ENCODE measurements around the gene XCL1.
"Not testable (repeated sequence)": the region's sequence is repeated elsewhere in the genome, so short reads cannot be mapped to it uniquely, and the experiment has no call there.

Gene XCL1, protein sequence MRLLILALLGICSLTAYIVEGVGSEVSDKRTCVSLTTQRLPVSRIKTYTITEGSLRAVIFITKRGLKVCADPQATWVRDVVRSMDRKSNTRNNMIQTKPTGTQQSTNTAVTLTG

DNA sequence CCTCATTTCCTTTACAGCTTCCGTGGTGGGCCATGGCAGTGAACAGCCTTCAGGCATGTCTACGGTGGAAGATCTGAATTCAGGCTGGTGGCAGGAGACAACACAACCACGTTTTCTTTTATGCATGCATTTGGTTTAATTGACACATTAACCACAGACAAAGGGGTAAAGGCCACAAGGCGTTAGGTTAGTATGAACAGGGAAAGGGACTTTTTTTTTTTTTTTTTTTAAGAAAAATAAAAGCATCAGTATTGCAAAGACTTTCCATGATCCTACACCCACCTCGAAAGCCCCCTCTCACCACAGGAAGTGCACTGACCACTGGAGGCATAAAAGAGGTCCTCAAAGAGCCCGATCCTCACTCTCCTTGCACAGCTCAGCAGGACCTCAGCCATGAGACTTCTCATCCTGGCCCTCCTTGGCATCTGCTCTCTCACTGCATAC lies at the start of gene XCL1:
Gene XCL1, plus strand, starts transcription at position 361 of the 444 bp plus-strand sequence. Its CDS starts 33 bp downstream, at position 394.
- DNase-seq: not testable (repeated sequence)

DNA sequence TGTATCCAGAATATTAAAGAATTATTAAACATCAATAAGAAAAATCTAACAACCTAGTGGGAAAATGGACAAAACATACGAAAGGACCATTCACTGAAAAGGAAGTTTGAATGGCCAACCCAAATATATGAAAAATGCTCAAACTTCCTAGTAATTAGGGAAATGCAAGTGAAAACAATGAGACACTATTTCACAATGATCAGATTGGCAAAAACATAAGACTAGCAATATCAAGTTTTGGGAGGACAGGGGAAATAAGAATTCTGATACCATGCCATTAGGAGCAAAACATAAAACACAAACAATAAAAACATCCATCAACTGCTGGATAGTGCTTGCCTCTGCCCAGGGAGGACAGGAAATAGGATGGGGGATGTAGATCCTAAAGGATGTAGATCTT lies 46.9 kb upstream of the XCL1 start:
- no peak for DNase-seq

DNA sequence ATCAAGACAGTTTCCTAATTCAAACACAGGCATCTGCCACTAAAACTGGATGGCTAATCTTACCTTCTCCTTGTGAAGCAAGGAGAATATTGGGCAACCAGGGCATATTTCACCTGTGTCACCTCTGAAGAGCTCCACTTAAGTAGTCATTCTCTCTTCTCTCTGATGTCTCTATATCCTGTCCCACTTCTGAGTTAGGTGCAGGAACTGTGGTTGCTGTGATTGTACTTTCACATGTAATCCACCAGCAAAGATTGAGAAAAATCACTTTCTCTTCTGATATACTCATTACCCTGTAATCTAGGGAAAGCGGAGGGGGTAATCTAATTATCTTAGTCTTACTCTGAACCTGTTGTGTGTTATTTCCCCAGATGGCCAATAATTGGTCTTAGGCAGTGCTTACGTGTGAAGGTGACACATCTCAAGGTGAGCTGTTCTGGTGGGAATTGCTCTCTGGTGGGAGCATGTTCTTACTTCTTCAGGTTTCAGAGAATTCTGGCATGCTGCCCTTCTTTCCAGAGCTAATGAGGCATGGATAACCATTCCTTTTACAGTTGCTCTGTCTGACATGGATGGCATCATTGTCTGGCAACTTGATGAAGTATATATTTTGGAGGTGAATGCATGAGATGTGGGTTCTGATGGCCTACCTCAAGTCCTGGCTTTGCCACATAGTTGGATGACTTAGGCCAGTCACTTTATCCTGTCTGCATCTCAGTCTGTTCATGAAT lies 44.6 kb upstream of the XCL1 start:
- no peak for DNase-seq

DNA sequence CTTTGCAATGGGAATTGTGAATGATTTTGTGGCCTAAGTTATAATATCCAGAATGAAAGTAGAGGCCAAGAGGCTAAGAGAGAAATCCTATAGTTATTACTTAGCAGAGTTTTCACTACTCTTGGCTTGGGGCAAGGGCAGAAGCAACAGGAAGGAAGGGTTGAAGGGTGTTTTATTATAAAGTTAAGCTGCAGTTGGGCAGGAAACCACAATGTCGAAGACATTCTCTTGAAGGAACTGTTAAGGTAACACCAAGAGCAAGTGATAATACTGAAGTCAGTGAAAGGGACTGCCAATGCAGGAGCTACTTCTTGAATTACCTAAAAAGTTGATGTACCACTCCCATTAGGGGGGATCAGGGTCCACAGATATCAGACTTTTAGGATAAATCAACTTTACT lies 40.9 kb upstream of the XCL1 start:
- DNase-seq: no peak

DNA sequence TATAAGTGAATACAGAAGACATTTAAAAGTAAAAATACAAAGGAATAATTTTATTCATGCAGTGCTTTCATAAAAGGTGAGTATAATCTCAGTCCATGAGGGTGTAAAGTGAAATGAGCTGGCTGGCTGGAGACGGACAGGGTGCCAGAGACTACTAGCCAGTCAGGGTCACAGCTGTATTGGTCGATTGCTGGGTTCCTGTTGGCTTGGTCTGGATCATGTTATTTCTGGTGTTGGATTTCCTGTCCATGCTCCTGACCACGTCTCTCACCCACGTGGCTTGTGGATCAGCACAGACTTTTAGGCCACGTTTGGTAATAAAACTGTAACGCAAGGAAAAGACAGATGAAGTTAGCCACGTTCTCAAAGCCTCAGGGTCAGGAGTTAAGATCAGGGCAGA lies 35.6 kb upstream of the XCL1 start:
- not testable (repeated sequence) for DNase-seq

DNA sequence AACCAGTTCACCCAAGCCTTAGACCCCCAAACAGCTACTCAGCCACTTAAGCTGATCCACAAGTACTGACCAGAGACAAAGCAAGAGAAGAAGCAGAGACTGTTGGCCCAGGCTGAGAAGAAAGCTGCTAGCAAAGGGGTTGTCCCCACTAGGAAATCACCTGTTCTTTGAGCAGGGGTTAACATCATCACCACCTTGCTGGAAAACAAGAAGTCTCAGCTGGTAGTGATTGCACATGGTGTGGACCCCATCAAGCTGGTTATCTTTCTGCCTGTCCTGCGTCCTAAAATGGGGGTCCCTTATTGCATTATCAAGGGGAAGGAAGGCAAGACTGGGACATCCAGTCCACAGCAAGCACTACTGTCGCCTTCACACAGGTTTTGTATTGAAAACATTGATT lies 33.4 kb upstream of the XCL1 start:
- DNase-seq: not testable (repeated sequence)

DNA sequence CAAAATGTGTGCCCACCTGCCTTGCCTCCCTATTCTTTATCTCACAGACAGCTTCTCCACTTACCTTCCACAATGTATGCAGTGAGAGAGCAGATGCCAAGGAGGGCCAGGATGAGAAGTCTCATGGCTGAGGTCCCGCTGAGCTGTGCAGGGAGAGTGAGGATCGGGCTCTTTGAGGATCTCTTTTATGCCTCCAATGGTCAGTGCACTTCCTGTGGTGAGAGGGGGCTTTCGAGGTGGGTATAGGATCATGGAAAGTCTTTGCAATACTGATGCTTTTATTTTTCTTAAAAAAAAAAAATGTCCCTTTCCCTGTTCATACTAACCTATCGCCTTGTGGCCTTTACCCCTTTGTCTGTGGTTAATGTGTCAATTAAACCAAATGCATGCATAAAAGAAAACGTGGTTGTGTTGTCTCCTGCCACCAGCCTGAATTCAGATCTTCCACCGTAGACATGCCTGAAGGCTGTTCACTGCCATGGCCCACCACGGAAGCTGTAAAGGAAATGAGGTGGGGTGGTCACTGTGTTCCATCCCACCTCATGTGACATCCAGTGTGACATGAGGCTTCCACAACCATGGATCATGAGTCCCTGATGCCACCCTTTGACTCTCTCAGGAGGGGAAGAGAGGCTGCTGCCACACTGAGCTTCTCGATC lies 32.4 kb upstream of the XCL1 start, which contains the start of gene XCL2:
Gene XCL2, minus strand, starts transcription at position 158 of the 659 bp plus-strand sequence. Its CDS starts 33 bp downstream, at position 125.
- DNase-seq: not testable (repeated sequence)

DNA sequence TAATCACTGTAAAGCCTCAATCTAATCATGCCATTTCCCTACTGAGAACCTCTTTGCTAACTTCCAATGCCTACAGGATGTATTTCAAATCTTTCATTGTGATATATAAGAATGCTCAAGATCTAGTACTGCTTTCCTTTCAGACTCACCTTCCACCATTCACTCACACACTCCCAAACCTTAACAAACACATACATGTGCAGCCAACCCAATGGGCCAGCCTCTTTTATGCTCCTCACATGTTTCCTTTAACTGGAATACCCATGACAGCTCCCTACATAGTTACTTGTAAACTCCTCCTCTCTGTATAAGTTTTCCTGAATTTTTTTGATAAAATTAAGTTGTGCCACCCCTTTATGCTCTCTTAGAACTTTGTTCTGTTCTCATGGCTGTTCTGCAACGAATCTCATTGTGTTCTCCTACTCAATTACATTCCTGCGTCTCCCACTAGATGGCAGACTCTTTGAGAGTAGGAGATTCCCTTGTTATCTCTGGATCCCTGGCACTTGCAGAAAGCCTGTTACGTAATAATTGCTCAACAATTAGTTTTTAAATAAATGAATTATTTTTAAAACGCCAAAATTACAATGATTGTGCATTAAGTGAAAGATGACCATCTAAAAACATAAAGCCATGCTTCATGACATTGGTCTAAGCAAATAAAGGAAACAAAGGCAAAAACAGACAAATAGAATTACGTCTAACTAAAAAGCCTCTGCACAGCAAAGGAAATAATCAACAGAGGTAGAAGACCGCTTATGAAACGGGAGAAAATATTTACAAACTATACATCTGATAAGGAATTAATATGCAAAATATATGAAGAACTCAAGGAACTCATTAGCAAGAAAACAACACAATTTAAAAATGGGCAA lies 30.5 kb upstream of the XCL1 start:
- not testable (repeated sequence) for DNase-seq

DNA sequence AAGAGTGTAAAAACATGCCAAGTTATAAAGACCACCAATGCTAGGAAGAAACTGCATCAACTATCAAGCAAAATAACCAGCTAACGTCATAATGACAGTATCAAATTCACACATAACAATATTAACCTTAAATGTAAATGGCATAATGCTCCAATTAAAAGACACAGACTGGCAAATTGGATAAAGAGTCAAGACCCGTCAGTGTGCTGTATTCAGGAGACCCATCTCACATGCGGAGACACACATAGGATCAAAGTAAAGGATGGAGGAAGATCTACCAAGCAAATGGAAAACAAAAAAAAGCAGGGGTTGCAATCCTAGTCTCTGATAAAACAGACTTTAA lies 29.9 kb upstream of the XCL1 start:
- DNase-seq: not testable (repeated sequence)

DNA sequence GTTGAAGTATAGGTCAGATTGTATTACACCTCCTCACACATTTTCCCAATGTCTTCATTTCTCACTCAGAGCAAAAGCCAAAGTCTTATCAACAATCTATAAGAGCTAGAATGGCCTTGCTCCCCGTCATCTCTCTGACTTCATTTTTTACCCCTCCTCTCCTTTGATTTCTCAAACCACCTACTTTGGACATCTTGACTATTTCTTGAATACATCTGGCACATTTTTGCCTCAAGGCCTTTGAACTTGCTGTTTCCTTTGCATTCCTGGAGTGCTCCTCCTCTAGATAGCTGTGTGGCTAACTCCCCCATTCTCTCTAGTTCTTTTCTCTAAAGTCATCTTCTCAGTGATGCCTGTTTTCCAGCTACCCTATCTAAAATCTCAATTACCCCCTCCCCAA lies 25.4 kb upstream of the XCL1 start:
- no peak for DNase-seq

DNA sequence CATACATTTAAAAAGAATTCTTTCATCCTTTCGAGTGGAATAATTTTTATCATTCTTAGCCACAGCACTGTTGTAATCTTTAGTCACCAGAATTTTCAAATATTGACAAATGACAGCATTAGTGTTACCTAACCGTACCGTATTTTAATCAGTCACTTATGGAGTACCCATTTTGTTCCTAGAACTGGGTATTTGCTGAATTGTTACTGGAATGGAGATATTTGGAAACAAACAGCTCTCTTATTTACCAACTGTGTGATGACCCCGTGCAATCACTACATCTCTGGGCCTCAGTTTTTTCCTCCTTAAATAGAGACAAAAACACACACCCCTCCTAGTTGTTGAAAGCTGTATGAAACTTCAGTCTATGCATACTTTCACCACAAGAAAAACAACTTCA lies 24.7 kb upstream of the XCL1 start:
- DNase-seq: no peak

DNA sequence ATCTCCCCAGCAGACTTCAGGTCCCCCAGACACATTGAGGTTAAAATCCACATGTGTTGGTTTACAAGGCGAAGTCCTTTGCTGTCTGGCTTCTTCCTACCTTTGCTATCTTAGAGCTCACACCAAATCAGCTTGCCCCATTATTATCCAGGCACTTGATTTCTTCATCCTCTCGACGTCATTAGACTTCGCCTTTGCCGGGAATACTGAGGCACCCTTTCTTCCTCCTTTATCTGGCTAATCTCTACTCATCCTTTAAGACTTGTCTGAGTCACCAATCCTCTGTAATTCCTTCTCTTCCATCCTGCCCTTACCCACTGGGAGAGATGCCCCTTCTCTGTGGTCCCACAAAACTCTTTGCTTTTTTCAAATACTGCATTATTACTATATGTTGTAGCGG lies 23.4 kb upstream of the XCL1 start:
- no peak for DNase-seq

DNA sequence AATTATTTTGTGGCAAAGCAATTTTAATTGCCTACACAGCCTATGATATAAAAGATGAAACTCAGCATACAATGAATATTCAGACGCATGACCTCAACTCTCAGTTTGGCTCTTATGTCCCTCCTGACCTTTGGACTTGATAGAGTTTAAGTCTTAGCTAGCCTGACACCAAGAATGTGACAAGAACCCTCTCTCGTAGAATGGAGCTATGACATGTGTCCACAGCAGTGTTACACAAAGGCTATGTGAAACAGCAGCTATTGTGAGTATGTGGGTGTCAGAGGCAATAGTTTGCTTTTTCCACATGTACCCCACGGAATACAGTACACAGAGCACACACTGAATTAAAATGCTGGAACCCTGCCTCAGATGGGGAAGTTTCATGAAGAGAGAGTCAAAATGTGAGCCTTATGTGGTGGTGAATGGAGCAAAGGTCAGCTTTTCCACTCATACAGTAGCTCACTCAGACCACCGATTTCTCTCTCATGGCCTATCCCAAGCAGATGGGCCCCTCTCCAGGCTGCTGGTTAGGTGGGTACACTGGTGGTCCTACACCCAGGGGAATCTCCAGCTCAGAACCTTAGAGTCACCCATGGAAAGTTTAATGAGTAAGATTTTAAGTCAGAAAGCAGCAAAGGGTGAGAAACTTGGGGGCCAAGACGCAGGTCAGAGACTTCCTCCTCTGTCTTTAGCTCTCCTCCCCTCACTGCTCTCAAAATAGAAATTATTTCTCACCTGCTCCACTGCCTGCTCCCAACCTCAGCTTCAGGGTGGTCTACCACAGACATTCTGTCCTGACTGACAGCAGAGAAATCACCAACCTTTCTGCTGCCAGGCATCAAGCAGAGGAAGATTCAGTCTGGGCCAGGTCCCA lies 22.5 kb upstream of the XCL1 start:
- DNase-seq: no peak

DNA sequence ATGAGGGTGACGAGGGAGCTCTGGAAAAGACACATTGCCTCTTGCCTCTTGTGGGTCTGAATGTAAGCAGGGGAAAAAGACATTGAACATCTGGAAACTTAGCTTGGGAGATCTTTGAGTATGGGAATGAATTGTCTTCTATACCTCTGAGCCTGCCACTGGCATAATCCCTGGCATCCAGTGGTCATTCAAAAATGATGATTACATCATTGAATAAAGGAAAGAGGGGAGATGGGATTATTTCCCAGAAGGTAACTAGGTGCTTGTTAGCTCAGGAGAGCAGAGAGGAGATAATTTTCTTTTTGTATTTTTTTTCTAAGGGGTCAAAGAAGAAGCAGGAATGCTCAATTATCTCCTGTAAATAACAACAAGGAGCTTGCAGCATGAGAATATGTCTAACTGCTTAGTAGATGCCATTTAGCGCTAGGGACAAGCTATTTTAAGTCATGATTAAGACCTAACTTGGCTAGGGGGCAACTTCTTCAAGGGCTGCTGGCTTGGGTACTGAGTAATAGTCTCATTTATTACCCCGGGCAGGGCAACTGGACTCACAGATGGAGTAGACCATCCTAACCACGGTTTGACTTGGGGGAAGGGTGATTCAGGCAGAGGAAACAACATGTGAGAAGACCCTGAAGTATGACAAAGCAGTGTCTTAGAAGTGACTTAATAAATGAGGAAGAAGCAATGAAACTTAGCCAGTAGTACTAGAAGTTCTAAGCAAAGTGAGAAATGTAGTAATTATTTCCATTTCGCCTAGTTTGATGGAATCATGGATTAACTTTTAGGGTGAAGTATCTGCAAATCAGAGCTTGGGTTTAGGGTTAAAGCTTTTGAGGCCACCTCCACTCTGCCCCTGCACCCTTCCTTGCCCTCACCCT lies 21.6 kb upstream of the XCL1 start:
- no peak for DNase-seq

DNA sequence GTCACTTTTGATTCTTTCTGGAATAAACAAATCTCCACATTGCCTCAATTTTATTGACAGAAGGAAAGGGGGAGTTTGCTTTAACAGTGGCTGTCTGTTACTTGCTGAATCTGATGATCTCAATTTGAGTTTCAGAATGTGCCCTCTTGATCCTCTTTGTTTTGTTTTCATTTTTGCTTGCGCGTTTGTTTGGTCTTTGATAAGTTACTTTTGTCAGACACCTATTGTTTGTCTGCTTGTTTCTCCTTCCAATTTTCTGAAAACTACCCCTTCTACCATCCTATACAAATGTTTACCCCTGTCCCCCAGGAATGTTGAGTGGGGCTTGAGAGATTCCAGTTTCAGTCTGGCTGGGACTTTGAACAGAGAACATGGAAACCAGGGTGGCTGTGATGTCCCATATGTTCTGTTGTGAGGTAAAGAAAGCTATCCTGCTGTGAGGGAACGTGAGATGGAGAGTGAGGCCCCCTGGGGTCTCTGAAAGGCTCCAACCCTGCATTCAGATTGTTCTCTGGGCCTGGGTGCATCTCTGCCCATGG lies 20.8 kb upstream of the XCL1 start:
- DNase-seq: no peak

DNA sequence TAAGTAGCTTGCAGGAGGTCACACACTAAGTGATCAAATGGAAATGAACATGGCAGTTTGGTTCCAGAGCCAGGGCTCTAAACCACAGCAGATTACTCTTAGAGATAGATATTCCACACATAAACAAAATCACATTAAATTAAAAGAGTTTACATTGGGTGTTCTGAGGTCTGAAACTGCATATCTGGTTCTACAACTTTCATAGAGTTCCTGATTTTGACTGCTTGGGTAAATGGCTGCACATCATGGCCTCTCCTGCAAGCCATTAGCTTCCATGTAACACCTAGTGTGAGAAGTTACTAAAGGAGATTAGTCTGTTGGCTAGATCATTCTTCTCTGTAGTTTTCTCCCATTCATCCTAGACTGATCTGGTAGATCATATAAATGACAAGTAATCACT lies 19.8 kb upstream of the XCL1 start:
- DNase-seq: no peak

DNA sequence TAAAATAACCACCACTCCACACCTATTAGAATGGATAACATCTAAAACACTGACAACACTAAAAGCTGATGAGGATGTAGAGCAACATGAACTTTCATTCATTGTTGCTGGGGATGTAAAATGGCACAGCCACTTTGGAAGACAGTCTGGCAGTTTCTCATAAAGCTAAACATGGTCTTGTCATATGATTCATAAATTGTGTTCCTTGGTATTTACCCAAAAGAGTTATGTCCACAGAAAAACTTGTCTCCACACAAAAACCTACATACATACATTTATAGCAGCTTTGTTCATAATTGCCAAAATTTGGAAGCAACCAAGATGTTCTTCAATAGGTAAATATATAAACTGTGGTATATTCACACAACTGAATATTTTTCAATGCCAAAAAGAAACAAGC lies 16.0 kb upstream of the XCL1 start:
- no peak for DNase-seq

DNA sequence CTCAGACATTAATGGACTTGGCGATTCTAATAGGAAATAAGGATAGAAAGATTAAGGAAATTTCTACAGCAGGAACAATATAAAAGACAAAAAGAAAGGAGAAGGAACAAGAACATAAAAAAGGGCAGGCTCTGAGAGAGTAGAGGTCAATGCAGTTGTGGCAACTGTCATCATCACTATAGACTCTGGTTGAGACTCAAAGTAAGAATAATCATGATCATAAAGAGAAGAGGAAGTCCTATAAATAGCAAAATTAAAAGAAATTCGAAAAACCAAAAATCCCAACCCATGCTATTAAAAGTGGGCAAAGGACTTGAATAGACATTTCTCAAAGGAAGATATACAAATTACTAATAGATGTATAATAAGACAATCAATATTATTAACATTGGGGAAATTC lies 14.4 kb upstream of the XCL1 start:
- DNase-seq: no peak

DNA sequence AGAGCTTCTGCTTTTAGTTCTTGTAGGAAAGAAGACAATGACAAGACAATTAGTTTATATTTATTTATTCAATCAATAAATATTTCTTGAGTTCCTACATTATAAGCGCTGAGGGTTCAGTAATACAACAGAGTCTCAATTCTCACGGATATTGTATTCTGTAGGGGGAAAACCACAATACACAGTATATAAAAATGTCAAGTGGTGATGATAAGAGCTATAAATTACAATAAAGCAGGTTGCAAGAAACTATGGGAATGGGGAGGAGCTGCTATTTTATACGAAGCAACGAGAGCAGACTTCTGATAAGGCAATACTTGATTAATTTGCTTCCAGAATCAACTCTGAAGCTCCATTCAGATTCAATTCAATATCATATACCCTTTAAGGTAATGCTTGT lies 10.6 kb upstream of the XCL1 start:
- no peak for DNase-seq

DNA sequence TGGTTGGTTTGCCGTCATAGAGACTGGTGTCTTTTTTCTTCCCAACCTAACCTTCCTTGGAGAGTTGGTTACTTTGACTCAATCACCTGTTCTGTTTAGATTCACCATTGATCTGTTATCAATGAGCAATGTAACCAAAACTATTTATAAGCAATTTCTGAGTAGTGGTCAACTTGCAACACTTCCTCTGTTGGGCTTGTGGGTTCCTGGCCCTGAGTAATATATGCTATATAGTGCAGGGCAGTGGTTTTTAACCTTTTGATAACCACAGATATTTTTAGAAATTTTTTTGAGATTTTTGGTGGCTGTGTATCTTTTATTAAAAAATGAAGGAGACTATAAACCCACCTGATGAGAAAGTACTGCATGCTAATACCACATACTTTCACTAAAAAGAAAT lies 9.4 kb upstream of the XCL1 start:
- no peak for DNase-seq

DNA sequence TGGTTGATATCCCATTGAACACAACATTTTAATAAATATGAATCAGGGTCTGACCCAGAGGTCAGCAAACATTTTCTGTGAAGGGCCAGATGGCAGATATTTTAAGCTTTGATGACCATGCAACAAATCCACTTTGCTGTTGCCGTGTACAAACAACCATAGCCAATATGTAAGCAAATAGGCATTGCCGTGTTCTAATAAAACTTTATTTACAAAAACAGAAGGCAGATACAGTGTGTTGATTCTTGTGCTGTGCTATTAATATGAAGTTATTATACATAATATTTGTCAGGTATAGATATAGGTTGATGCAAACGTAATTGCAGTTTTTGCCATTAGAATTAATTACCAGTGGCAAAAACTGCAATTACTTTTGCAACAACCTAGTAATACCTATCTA lies 8.8 kb upstream of the XCL1 start:
- DNase-seq: no peak

All from amniotic stem cell (primary cell).